GM12865 (cell line): ENCODE measurements around the gene SEMA5A.

Source experiments
- DNase-seq: peaks from one replicate; pipeline ENCODE4 v3.0.0; 2010; ENCODE audit warnings: low read depth
- H3K4me3 ChIP-seq: 2 replicates; pipeline ENCODE4 v1.5.1; 2011; ENCODE audit warnings: mild to moderate bottlenecking, low read depth, low read length, control low read depth
- TF ChIP-seq, protein P1 (sequence below): IDR thresholded peaks from 2 replicates; pipeline ENCODE4 v1.5.1; 2011; ENCODE audit warnings: low read length, control low read depth, low read depth, inconsistent platforms; ENCODE audit not compliant: insufficient read depth; ENCODE audit errors: missing control alignments

Gene SEMA5A

GRCh38 chr5:9388941-9389674, 156.8 kb downstream of the SEMA5A start:
- H3K4me3 ChIP-seq: no peak overlapping the region
- TF ChIP-seq, protein P1, sequence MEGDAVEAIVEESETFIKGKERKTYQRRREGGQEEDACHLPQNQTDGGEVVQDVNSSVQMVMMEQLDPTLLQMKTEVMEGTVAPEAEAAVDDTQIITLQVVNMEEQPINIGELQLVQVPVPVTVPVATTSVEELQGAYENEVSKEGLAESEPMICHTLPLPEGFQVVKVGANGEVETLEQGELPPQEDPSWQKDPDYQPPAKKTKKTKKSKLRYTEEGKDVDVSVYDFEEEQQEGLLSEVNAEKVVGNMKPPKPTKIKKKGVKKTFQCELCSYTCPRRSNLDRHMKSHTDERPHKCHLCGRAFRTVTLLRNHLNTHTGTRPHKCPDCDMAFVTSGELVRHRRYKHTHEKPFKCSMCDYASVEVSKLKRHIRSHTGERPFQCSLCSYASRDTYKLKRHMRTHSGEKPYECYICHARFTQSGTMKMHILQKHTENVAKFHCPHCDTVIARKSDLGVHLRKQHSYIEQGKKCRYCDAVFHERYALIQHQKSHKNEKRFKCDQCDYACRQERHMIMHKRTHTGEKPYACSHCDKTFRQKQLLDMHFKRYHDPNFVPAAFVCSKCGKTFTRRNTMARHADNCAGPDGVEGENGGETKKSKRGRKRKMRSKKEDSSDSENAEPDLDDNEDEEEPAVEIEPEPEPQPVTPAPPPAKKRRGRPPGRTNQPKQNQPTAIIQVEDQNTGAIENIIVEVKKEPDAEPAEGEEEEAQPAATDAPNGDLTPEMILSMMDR: no peak
- no peak for DNase-seq

- H3K4me3 ChIP-seq: no peak overlapping the region
- DNase-seq: no peak
- TF ChIP-seq, protein P1: no peak
These were observed 158.0 kb downstream of the SEMA5A start for GRCh38 chr5:9387879-9388278.

GRCh38 chr5:9386945-9387344, 158.9 kb downstream of the SEMA5A start:
- H3K4me3 ChIP-seq: no peak overlapping the region
- DNase-seq: no peak
- TF ChIP-seq, protein P1: no peak

DNA sequence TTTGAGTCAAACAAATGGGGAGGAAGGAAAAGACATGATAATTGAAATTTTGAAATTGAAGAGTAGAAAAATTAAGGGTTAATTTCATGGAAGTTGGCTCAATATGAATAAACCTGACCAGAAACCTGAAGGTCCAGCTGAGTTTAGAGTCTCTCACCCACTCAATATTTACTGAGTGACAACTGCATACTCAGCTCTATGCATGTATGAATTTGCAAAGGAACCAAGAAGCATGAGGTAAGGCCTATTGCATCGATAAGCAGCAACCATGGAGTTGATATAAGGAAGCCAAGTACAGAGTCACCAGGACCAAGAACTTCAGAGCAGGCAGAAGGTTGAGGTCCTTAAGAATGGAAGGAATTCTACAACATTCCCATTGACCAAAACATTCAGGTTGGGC, 163.4 kb downstream of the SEMA5A start:
- TF ChIP-seq, protein P1: no peak
- no peak for DNase-seq
- H3K4me3 ChIP-seq: no peak overlapping the region

- TF ChIP-seq, protein P1: no peak
- peak; percentile 81 for DNase-seq
- H3K4me3 ChIP-seq: no peak overlapping the region
These were observed 164.4 kb downstream of the SEMA5A start for GRCh38 chr5:9381464-9381863.

DNA sequence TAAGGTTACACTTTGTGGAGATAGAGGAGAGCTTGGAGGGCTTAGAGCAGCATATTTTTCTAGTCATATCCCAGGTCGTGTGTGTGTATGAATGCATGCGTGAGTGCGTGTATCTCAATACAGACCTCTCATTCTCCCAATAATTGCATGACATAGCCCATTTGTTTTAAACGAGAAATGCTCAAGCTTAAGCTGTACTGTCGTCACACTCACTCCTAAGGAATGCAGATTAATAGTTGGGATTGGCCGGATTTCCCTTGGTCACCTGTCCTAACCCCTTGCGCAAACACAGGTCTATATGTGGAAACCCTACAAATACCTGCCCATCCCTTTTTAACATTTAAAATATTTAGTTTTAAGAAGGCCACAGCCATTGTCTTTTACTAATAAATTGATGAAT, 165.8 kb downstream of the SEMA5A start:
- TF ChIP-seq, protein P1: no peak
- no peak for DNase-seq
- no peak overlapping the region for H3K4me3 ChIP-seq

DNA sequence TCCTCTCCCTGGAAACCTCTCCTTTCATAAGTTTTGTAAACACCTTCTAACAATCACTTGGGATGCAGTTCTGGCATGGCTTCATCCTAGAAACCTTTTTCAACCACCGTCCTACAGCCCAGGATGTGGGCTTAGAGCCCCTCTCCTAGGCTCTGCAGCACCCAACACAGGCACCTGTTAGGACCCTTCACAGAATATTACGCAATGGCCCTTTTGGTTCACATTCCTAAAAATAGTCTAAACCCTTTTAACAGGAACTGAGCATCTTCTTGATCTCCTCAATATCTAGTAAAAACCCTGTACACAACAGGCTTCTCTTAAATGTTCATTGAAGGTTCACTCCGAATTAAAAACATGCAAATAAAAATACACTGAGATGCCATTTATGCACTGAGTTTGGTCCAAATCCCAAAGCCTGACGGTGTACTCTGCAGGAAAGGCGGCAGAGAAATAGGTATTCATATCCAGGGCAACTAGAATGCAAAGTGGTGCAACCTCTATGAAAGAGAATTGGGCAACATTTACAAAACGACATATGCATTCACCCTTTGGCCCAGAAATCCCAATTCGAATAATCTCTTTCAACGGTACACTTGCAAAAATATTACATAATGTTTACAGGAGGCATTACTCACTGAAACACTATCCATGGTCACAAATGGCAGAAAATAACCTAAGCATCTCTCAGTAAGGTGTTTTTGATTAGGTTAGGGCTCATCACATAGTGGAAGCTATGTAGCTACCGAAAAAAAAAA, 169.3 kb downstream of the SEMA5A start:
- H3K4me3 ChIP-seq: no peak overlapping the region
- DNase-seq: no peak
- TF ChIP-seq, protein P1: no peak
